ENCODE data around the gene ARID1B.

DNA sequence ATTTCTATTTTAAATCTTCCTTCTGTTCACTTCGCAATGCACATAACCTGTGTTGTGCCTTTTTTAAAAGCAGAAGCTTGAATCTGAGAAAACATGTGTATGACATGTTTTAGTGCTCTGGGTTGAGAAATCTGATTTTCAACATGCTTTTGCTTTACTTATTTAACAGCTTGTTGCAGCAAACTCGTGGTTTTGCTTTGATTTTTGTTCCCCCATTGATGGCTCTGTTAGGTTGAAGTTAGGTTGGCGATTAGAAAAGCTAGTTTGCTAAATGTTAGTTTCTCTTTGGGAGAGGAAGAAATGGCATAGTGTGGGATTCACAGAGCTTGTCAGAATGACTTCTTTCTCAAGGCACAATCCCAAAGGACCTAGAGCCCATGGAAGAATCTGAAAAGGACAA is 375.4 kb downstream of the ARID1B start:
- TF ChIP-seq GATA2 (IDR thresholded peaks at IDR 0.05; ENCODE audit: low read depth, low read length) (no peak), GATA3 (IDR thresholded peaks at IDR 0.05; ENCODE audit: low read depth, low read length) (no peak)
